Midbrain (tissue), 1 donor: Measurements from ENCODE around the gene SHROOM3.
A peak's percentile ranks its signal among the peaks of the same experiment; 100 is the strongest.

Source experiments
- DNase-seq: peaks from one replicate; lab custom pipeline; 2025; lab: John Stamatoyannopoulos, UW

The SHROOM3 gene

GRCh38 chr4:76494243-76494642, 59.2 kb downstream of the SHROOM3 start:
- DNase-seq: no peak

DNA sequence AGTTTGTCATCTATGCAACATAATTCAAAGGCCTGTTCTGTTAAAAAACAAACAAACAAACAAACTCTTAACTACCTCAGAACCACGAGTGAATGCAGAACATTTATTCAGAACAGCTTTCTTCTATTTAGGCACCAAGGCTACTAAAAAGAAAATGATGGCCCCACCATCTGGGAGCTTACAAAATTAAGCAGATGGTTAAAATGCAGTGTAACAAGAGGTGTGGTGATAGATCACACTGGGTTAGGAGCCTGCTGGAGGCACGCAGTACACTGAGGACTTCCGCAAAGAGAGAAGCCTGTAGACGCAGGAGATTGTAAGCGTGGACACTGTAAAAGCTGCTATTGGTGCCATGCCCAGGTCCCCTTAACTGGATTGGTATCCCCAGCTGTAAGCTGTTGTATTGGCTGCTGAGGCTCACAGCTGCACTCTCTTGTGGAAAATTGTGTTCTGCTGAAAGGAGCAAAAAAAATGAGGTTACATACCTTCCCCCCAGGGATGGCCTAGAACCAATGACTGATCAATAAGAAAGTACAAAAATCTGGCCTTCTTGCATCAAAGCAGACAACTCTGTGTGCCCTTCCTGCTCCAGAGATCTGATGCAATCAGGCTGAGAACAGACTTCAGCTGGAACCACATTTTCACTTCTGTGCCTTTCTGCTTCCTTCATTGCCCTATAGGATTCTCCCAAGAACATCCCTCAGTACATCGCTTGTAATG, 60.0 kb downstream of the SHROOM3 start:
- no peak for DNase-seq

GRCh38 chr4:76498550-76498949, 63.5 kb downstream of the SHROOM3 start:
- DNase-seq: no peak

GRCh38 chr4:76499461-76499860, 64.4 kb downstream of the SHROOM3 start:
- no peak for DNase-seq

- DNase-seq: no peak
These were observed 67.9 kb downstream of the SHROOM3 start for GRCh38 chr4:76502886-76503285.

- DNase-seq: peak; percentile 37
These were observed 69.8 kb downstream of the SHROOM3 start for GRCh38 chr4:76504613-76505465.

GRCh38 chr4:76511947-76512346, 76.9 kb downstream of the SHROOM3 start:
- no peak for DNase-seq

GRCh38 chr4:76513482-76513881, 78.5 kb downstream of the SHROOM3 start:
- no peak for DNase-seq

- DNase-seq: no peak
These were observed 79.1 kb downstream of the SHROOM3 start for GRCh38 chr4:76514087-76514486.

- no peak for DNase-seq
These were observed 81.2 kb downstream of the SHROOM3 start for GRCh38 chr4:76515975-76516843.

DNA sequence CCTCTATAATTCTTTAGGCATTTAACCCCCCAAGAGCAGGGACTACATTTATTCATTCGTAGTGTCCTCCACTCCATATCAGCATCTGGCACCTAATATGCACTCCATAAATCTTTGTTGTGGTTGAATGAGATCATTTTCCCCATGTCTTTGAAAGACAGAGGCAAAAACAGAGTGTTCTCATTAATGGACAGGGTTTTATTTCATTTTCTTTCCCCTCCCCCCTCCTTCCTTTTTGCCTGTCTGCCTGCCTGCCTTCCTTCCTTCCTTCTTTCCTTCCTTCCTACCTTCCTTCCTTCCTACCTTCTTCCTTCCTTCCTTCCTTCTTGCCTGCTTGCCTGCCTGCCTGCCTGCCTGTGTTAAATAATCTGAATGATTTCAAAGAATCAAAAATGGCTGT, 83.2 kb downstream of the SHROOM3 start:
- no peak for DNase-seq

DNA sequence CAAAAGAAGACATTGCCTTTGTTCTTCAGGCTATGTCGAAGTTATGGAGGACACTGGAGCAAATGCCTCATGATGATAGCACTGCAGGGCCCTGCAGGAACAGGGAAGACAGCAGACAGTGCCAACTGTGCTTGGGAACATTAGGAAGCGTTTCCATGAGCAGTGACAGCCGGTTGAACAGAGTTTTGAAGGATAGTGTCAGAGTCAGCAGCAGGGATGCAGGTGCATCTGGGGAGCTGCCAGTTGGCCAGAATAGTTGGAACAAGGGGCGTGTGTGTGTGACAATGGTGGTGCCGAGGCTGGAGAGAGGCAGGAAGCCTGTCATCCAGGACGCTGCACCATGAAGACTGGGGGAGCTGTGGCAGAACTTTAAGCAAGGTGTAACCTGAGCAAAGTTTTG, 88.6 kb downstream of the SHROOM3 start:
- no peak for DNase-seq

- no peak for DNase-seq
These were observed 90.7 kb downstream of the SHROOM3 start for GRCh38 chr4:76525751-76526150.

- no peak for DNase-seq
These were observed 91.6 kb downstream of the SHROOM3 start for GRCh38 chr4:76526585-76526990.

DNA sequence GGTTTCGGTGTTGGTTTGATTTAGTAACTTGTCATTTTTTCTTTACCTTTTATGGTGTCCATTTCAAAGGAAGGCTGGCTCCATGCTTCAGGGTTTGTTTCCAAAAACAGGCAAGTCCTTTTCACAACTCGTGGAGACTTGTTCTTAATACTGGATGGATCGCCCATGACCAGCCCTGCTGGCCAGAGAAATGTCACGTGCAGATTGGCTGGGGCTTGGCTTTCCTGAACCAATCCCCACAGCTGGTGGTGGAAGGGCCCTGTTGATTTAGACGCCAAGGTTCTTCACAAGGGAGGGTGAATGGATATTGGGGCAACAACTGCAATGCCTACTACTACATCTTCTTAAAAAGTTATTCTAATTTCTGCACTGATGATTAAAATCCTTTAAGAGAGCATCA, 92.6 kb downstream of the SHROOM3 start:
- DNase-seq: no peak

GRCh38 chr4:76531597-76531996, 96.6 kb downstream of the SHROOM3 start:
- DNase-seq: no peak

DNA sequence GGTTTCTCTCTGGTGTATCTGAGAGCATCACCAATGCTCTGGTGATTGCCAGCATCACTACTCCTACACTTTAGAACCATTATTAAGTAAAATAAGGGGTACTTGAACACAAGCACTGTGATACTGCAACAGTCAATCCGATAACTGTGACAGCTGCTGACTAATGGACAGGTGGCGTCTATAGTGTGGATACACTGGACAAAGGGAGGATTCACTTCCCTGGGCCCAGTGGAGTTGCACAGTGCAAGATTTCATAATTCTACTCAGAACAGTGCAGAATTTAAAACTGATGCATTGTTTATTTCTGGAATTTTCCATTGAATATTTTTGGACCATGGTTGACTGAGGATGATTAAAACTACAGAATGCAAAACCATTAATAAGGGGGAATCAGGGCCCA, 97.8 kb downstream of the SHROOM3 start:
- no peak for DNase-seq

DNA sequence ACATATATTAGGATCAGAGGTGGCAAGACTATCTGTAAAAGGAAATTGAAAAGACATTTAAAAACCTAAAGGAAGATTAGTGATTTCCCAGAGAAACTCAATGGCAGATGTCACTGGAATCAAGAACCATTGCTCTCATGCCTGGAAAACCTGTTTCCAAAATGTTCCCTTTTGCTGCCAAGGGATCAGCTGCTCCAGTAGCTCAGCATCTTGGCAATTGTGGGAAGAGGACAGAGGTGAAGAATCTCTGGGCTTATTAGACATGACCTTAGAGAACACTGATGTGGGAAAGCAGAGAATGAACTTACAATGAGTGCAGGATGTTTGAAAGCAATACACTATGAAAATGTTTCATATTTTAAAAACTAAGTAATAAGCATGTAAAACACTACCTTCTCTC, 98.3 kb downstream of the SHROOM3 start:
- DNase-seq: no peak

GRCh38 chr4:76535603-76536372, 100.8 kb downstream of the SHROOM3 start:
- no peak for DNase-seq

- no peak for DNase-seq
These were observed 101.3 kb downstream of the SHROOM3 start for GRCh38 chr4:76536373-76536689.

- no peak for DNase-seq
These were observed 103.3 kb downstream of the SHROOM3 start for GRCh38 chr4:76538296-76538695.

DNA sequence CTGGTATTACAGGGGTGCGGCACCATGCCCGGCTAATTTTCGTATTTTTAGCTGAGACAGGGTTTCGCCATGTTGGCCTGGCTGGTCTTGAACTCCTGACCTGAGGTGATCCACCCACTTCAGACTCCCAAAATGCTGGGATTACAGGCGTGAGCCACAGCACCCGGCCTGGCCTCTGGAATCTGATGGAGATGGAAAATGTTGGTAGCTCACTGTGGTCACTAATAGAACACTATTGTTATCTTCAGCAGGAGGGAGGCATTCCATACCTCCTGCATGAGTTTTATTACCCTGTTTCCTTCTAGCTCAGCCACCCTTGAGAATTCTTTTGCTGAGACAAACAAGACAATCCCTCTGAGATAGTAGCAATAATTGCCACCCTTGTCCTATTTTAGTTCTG, 105.0 kb downstream of the SHROOM3 start:
- DNase-seq: no peak
